Hepatocyte (in vitro differentiated cells): Measurements from ENCODE around the gene LSS. TPM values are rescaled to one million over a fixed set of nuclear protein-coding genes. Genes with fewer than 3 reads are reported as not detected.

ENCODE experiments used
- DNase-seq: peaks from one replicate; pipeline ENCODE4 v3.0.0-alpha.2; 2016; ENCODE audit warnings: low spot score
- H2AFZ ChIP-seq: fragments of 200-600 bp; sonication (generic); 2 replicates; pipeline ENCODE4 v1.6.0; 2016; ENCODE audit warnings: antibody characterized with exemption, mild to moderate bottlenecking
- H3K27ac ChIP-seq: fragments of 200-600 bp; sonication (generic); 2 replicates; pipeline ENCODE4 v1.5.1; 2016; ENCODE audit warnings: mild to moderate bottlenecking
- H3K27me3 ChIP-seq: fragments of 200-600 bp; sonication (generic); 2 replicates; pipeline ENCODE4 v1.6.1; 2016
- H3K36me3 ChIP-seq: fragments of 200-600 bp; sonication (generic); replicated peaks from 2 replicates; pipeline ENCODE4 v1.5.1; 2016; ENCODE audit warnings: low read depth; ENCODE audit not compliant: insufficient read depth
- H3K4me1 ChIP-seq: fragments of 200-600 bp; sonication (generic); 2 replicates; pipeline ENCODE4 v1.5.1; 2016; ENCODE audit warnings: mild to moderate bottlenecking, moderate library complexity; ENCODE audit not compliant: insufficient read depth
- H3K4me2 ChIP-seq: fragments of 200-600 bp; sonication (generic); 2 replicates; pipeline ENCODE4 v1.6.0; 2016
- H3K4me3 ChIP-seq: fragments of 200-600 bp; sonication (generic); 2 replicates; pipeline ENCODE4 v1.5.1; 2016; ENCODE audit warnings: mild to moderate bottlenecking
- H3K79me2 ChIP-seq: fragments of 200-600 bp; sonication (generic); 2 replicates; pipeline ENCODE4 v1.6.0; 2017; ENCODE audit warnings: mild to moderate bottlenecking
- H3K9me2 ChIP-seq: fragments of 200-600 bp; sonication (generic); replicated peaks from 2 replicates; pipeline ENCODE4 v1.6.0; 2017; ENCODE audit warnings: mild to moderate bottlenecking; ENCODE audit not compliant: insufficient read depth
- H3K9me3 ChIP-seq: fragments of 200-600 bp; sonication (generic); 2 replicates; pipeline ENCODE4 v1.5.1; 2016; ENCODE audit warnings: low read depth, mild to moderate bottlenecking
- H4K20me1 ChIP-seq: fragments of 200-600 bp; sonication (generic); 2 replicates; pipeline ENCODE4 v1.6.0; 2016; ENCODE audit warnings: mild to moderate bottlenecking; ENCODE audit not compliant: insufficient read depth, poor library complexity, severe bottlenecking
- EZH2 ChIP-seq: fragments of 200-600 bp; sonication (generic); IDR thresholded peaks from 2 replicates; pipeline ENCODE4 v1.6.1; 2016; ENCODE audit warnings: antibody characterized with exemption, mild to moderate bottlenecking, borderline replicate concordance
- EZH2phosphoT487 ChIP-seq: fragments of 200-600 bp; sonication (generic); IDR thresholded peaks from one replicate; pipeline ENCODE4 v1.6.1; 2018; ENCODE audit warnings: antibody characterized with exemption, mild to moderate bottlenecking, low read depth, moderate library complexity; ENCODE audit not compliant: unreplicated experiment, severe bottlenecking
- WGBS: methylation state at CpG from one replicate; pipeline ENCODE4 v1.1.6; 2016; ENCODE audit warnings: low lambda C conversion rate; ENCODE audit errors: missing lambda C conversion rate; 5-methylcytosine and 5-hydroxymethylcytosine counted together
- polyA plus RNA-seq: library from polyadenylated mRNA; unstranded; fragments of >200 nt; fragmentation: Nextera tagmentation; extraction: Ambion mirVana; gene quantifications from 2 replicates; pipeline ENCODE4 v1.2.1, GENCODE V29; 2016
- total RNA-seq: library from RNA; depleted of rRNA; stranded (reverse); fragments of >200 nt; gene quantifications from 2 replicates; pipeline ENCODE4 v1.2.3, GENCODE V29; 2014
- TF ChIP-seq, protein P1 (sequence below): fragments of 200-600 bp; sonication (generic); IDR thresholded peaks from 2 replicates; pipeline ENCODE4 v1.5.1; 2016; ENCODE audit warnings: antibody characterized with exemption, mild to moderate bottlenecking; ENCODE audit not compliant: poor library complexity

LSS gene
- total and polyA plus RNA-seq, 2 experiments from 2014 or later, result 131 to 146 TPM

DNA sequence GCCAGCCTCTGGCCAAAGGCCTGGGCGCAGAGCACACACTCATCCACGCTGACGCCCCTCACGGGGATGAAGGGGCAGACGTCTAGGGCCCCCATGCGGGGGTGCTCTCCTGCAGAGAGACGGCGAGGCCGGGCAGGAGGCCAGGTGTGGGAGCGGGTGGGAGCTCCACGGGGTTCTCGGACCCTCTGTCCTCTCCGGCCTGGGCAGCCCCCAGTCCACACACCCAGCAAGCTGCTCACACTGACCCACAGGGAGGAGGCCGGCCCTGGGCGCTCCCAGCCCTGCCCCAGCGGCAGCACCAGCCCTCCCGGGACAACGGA, 75.7 kb downstream of the LSS start:
- Histone ChIP-seq H3K4me2 (peak overlapping the region; percentile 80), H3K4me3 (no peak overlapping the region), H3K27me3 (no peaks in the 10 kb centered on the region), H3K9me2 (no peaks in the 10 kb centered on the region), H2AFZ (no peak overlapping the region), H3K4me1 (peaks cover 5% of the 10 kb centered on the region), H3K79me2 (no peaks in the 10 kb centered on the region), H3K36me3 (no peaks in the 10 kb centered on the region), H3K9me3 (no peaks in the 10 kb centered on the region), H3K27ac (no peak overlapping the region), H4K20me1 (no peaks in the 10 kb centered on the region)
- no peak for DNase-seq
- 41% methylated on average over 11 of the region's 18 CpGs for WGBS
- TF ChIP-seq EZH2 (no peak), EZH2phosphoT487 (no peak)
- TF ChIP-seq, protein P1, sequence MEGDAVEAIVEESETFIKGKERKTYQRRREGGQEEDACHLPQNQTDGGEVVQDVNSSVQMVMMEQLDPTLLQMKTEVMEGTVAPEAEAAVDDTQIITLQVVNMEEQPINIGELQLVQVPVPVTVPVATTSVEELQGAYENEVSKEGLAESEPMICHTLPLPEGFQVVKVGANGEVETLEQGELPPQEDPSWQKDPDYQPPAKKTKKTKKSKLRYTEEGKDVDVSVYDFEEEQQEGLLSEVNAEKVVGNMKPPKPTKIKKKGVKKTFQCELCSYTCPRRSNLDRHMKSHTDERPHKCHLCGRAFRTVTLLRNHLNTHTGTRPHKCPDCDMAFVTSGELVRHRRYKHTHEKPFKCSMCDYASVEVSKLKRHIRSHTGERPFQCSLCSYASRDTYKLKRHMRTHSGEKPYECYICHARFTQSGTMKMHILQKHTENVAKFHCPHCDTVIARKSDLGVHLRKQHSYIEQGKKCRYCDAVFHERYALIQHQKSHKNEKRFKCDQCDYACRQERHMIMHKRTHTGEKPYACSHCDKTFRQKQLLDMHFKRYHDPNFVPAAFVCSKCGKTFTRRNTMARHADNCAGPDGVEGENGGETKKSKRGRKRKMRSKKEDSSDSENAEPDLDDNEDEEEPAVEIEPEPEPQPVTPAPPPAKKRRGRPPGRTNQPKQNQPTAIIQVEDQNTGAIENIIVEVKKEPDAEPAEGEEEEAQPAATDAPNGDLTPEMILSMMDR, result no peak

DNA sequence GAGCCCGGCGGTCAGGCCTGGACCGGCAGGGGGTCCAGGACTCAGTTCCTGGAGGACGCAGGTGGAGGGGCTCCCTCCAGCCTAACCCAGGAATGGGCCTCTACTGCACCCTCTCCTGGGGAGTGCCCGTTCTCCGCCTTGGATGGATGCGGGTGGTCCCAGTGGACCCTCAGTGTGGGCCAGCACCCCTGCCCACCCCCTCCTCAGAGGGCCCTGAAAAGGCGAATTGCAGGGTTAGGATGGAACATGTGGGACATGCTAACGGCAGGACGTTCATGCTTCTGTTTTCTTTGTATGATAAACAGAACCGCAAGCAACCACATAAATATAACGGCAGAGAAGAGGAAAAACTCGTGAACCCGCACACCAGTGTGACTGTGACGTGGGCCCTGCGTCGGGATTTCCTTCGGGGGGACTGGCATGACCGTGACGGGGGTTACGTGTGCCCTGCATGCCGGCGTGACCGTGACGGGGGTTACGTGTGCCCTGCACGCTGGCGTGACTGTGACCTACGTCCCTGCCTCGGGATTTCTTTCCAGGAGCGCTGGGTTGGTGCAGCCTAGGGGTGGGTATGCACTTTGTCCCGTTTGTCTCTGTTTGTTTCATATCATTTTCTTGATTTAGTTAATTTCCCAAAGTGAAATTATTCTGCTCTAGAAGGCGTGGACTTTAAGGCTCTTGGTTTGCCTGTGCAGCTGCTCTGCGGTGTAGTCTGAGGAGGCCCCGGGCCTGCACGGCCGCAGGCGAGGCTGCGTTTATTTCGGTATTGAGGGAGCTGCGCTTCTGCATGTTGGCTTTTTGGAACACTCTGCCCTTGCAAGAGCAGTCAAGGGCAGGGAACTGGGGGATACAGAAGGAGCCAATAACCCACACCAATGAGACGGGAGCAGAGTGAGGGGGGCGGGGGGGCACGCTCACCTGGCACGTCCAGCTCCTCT, 76.3 kb downstream of the LSS start:
- no peaks in the 10 kb centered on the region for H3K27me3 ChIP-seq
- H3K4me3 ChIP-seq, result no peak overlapping the region
- H3K4me1 ChIP-seq, result peaks cover 5% of the 10 kb centered on the region
- H3K27ac ChIP-seq, result no peak overlapping the region
- no peaks in the 10 kb centered on the region for H4K20me1 ChIP-seq
- H3K79me2 ChIP-seq, result no peaks in the 10 kb centered on the region
- no peak overlapping the region for H2AFZ ChIP-seq
- no peaks in the 10 kb centered on the region for H3K9me3 ChIP-seq
- no peaks in the 10 kb centered on the region for H3K36me3 ChIP-seq
- peak overlapping the region; percentile 80 for H3K4me2 ChIP-seq
- no peaks in the 10 kb centered on the region for H3K9me2 ChIP-seq
- TF ChIP-seq EZH2, result no peak
- TF ChIP-seq, protein P1, result no peak
- no peak for TF ChIP-seq EZH2phosphoT487
- DNase-seq, result no peak
- 95% methylated on average over 45 of the region's 45 CpGs for WGBS

DNA sequence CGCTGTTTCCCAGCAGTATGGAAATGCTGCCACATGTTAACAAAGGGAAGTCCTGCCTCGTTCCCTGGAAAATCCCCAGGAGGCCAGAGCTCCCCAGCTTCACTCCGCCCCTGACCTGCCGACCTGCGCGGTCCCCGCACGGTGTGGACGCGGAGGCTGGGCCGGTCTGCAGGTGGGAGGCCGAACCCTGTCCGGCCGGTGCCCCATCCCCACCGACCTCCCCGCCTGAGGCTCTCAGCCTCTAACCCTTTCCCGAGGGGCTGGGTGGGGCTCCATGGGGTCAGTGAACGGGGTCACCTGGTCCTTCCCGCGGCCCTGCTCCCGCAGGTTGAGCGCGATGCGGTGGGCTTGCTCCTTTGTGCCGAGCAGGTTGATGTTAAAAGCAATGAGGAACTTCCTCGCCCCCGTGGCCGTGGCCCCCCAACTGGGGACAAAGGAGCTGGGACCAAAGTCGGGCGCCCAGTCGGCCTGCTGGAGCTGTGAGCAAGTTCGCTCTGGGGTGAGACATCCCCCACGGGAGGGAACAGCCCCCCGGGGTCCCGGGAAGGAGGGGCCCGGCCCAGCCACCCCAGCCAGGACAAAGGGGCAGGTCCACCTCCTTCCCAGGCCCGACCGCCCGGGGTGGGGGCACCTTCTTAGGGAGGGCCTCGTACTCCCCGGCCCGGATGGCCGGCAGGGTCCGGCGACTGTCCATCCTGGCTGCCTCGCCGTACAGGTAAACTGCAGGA, 77.1 kb downstream of the LSS start:
- H3K9me3 ChIP-seq, result no peaks in the 10 kb centered on the region
- H2AFZ ChIP-seq, result no peak overlapping the region
- H3K79me2 ChIP-seq, result no peaks in the 10 kb centered on the region
- no peak overlapping the region for H3K4me2 ChIP-seq
- no peaks in the 10 kb centered on the region for H3K27me3 ChIP-seq
- H3K36me3 ChIP-seq, result no peaks in the 10 kb centered on the region
- DNase-seq, result no peak
- H3K9me2 ChIP-seq, result no peaks in the 10 kb centered on the region
- H3K27ac ChIP-seq, result no peak overlapping the region
- H3K4me1 ChIP-seq, result peaks cover 5% of the 10 kb centered on the region
- WGBS, result 93% methylated on average over 30 of the region's 47 CpGs
- no peaks in the 10 kb centered on the region for H4K20me1 ChIP-seq
- TF ChIP-seq EZH2 (no peak), EZH2phosphoT487 (no peak)
- TF ChIP-seq, protein P1, result no peak
- no peak overlapping the region for H3K4me3 ChIP-seq
